Stimulated activated CD8-positive, alpha-beta memory T cell treated with anti-CD3 and anti-CD28 coated beads, Interleukin-2, amount 100 ng/mL, for 1 hour (primary cell): ENCODE measurements around the gene KCNK1.

Experiments
- DNase-seq, 2 donors: peaks; one replicate each; pipeline ENCODE4 v3.0.0-alpha.2; 2020; ENCODE audit warnings: low read depth in 2 of 2

The KCNK1 gene

DNA sequence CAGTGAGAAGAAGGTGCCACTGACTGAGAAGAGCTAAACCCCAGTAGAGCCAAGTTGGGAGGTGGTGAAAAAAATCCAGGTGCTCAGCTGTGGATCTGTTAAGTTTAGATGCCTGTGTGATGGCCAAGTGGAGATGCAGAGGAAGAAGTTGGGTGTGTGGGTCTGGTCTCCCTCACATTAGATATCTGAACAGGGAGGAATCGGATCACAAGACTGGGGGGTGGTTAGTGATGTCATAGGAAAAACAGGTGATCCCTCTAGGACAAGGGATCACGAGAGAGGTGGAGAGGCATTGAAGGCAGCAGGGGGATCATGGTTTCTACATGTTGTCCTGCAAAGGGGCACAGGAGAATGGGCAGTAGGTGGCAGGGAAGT, 22.6 kb downstream of the KCNK1 start:
- no peak for DNase-seq

- DNase-seq: no peak
Observed at GRCh38 chr1:233638513-233638912, 24.6 kb downstream of the KCNK1 start.

DNA sequence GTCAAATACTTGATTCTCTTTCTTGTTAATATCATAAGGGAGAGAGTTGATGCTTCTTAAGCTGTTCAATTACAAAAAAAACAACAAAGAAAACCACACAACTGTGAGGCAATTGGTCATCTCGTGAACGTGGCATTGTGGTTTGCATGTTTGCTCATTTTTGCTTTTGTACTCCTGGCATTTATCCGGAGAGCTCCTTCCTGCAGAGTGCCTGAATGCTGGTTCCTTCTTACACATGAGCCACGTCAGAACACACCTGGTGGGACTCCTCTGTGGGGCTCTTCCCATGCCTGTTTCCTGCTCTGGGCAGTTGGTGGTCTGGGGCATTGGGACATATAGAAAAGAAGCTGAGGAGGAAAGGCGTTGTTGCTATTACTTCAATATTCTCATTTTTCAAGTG, 25.7 kb downstream of the KCNK1 start:
- DNase-seq: no peak

GRCh38 chr1:233640179-233640578, 26.3 kb downstream of the KCNK1 start:
- DNase-seq: no peak

DNA sequence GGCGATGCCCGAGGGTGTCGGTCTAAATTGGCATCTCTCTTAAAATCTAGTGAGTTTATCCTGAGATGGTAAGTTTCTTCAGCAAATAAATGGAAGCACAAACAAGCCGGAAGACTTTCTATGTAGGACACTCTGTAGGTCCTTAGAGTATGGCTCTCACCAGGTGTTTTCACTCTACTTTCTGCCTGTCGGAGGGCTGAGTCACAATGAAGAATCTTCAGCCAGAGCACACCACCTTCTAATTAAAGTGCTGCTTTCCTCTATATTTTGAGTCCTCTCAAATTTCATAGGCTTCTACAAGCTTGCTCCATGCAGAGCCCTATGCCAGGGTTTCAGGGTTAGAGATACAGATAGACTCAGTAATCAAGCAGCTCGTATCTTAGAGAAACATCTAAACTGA, 27.1 kb downstream of the KCNK1 start:
- no peak for DNase-seq

DNA sequence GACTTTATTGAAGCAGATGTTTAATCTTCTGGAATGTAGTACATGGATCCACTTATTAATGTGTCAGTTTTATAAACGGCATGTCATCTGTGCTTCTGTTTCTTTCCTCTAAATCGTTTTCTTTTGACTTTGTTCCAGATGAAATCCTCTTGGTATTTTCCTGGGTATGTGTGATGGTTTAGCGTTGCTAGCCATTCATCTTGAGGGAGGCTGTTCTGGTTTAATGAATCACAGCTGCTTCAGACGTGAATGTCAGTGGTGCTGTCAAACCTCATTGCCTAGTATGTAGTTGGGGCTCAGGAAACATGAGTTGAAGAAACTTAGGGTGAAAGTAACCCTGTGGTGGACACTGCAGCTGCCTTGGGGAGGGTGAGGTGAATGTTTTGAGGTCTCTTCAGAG, 33.2 kb downstream of the KCNK1 start:
- DNase-seq: no peak

GRCh38 chr1:233647636-233648035, 33.7 kb downstream of the KCNK1 start:
- no peak for DNase-seq

- no peak for DNase-seq
Observed at GRCh38 chr1:233651061-233651460, 37.2 kb downstream of the KCNK1 start.

- no peak for DNase-seq
Observed at GRCh38 chr1:233651563-233652233, 37.8 kb downstream of the KCNK1 start.

- DNase-seq: no peak
Observed at GRCh38 chr1:233652526-233652925, 38.6 kb downstream of the KCNK1 start.

DNA sequence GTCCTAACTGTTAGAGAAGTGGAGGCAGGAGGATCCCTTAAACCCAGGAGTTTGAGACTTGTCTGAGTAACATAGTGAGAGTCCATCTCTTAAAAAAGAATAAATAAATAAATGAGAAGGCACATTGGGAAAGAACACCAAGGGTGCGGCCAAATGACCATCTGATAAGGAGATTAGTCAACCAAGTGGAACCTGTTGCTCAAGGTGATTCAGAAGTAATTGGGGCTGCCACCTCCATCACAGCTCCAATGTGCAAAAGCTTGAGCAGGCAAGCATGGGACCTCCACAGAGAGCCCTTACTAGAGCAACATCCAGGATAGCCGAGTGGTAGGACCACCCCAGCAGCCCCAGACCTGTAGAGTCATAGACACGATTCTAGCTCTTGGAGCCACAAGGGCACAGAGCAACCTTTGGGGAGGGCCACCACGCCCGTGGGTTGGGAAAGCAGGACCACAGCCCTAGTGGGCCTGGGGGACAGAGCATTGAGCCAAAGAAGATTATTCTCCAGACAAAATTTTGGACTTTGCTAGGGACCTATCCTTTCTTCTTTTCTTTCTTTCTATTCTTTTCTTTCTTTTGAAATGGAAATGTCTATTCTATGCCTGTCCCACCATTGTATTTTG, 40.9 kb downstream of the KCNK1 start:
- no peak for DNase-seq

- DNase-seq: no peak
Observed at GRCh38 chr1:233655301-233655740, 41.4 kb downstream of the KCNK1 start.

GRCh38 chr1:233656032-233656635, 42.2 kb downstream of the KCNK1 start:
- DNase-seq: no peak

- no peak for DNase-seq
Observed at GRCh38 chr1:233656687-233657086, 42.8 kb downstream of the KCNK1 start.

GRCh38 chr1:233657466-233657865, 43.6 kb downstream of the KCNK1 start:
- DNase-seq: no peak

GRCh38 chr1:233659495-233659894, 45.6 kb downstream of the KCNK1 start:
- DNase-seq: no peak

DNA sequence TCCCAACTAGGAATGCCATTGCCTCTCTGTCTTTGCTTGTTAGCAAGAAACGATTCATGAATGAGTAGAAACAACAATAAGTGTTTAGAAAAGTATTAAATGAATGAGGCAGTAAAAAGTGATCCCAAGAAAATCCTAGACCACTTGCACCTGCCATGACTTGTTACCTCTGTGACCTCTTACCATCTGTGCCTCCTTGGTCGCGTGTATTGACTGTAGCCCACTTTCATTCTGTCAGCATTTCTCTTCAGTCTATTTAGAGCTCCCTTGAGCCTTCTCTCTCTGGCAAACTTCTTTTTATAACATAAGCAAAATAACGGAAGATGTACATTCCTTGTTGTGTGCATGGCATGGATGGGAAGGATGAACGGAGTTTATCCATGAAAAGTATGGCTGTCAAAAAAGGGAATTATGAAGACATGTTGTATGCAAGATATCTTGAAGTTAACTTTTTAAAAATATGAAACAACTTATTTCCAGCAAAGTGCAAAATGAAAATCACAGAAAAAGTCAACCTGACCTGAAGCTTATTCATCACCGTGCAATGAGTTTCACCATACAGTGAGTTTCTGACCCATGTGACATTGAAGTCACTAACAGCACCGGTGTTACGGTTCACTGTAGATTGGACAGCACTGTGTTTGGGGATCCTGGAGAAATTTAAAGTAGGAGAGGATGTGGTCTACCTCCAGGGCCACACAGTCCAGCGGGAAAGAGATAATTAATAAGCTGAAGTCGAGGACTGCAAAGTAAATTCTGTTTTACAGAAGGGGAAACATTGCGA, 47.7 kb downstream of the KCNK1 start:
- DNase-seq: no peak

DNA sequence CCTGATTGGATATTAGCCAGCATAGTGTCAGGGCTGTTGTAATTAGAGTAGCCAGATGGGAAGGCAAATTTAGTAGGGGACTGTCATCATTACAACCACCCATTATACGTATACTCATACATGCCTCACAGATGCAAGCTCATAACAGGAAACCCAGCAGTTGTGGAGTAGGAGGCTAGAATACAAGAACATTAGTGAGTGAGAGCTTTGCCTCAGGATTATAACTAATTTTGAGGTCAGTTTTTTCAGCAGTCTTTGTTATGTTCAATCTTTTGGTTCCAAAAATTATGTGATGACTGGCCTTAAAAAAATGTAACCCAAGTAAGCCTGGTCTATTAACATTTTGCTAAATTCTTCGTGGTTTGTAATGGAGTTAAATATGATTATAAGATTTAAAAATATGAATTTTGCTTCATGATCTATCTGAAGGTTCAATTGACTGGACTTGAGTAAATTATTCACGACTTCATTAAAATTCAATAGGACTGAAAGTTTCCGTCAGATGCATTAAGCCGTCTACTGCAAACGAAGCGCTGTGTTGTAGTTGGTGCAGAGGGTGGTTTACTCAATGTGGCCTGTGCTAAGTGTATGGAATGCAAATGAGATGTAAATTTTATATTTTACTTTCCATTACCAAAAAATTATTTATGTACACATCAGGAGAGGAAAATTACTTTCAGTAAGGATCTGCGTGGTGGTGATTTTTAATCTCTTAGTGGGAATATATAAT, 48.8 kb downstream of the KCNK1 start:
- no peak for DNase-seq

- DNase-seq: no peak
Observed at GRCh38 chr1:233664253-233664652, 50.3 kb downstream of the KCNK1 start.

- DNase-seq: no peak
Observed at GRCh38 chr1:233664804-233665574, 51.1 kb downstream of the KCNK1 start.
